C4-2B (cell line): ENCODE data around the gene BCAR3.

ENCODE experiments used
- ZFX ChIP-seq: fragments of 450-650 bp; IDR thresholded peaks from 2 replicates; pipeline ENCODE4 v1.6.1; 2017
- TF ChIP-seq, protein P1 (sequence below): fragments of 450-650 bp; conservative IDR thresholded peaks from 2 replicates; pipeline ENCODE4 v1.5.1; 2017; ENCODE audit warnings: mild to moderate bottlenecking

DNA sequence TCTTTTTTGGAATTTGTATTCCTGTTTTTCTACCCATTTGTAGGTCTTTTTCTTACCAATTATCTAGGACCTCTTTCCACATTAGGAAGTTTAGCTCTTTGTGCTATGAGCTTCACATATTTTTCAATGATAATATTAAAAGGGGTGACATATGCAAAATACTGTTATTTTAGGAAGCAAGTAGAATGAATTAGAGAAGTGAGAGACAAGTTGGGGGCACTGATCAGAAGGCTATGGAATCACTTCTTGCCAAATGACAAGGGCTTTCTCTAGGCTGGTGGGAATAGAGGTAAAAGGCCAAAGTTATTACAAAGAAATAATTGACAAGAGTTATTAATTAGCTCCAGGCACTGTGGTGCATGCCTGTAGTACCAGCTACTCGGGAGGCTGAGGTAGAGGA is 4.3 kb upstream of the BCAR3 start:
- TF ChIP-seq, protein P1, sequence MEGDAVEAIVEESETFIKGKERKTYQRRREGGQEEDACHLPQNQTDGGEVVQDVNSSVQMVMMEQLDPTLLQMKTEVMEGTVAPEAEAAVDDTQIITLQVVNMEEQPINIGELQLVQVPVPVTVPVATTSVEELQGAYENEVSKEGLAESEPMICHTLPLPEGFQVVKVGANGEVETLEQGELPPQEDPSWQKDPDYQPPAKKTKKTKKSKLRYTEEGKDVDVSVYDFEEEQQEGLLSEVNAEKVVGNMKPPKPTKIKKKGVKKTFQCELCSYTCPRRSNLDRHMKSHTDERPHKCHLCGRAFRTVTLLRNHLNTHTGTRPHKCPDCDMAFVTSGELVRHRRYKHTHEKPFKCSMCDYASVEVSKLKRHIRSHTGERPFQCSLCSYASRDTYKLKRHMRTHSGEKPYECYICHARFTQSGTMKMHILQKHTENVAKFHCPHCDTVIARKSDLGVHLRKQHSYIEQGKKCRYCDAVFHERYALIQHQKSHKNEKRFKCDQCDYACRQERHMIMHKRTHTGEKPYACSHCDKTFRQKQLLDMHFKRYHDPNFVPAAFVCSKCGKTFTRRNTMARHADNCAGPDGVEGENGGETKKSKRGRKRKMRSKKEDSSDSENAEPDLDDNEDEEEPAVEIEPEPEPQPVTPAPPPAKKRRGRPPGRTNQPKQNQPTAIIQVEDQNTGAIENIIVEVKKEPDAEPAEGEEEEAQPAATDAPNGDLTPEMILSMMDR, result no peak
- TF ChIP-seq ZFX, result no peak
